ENCODE results near the gene LRCH3. TPM values are rescaled to one million over a fixed set of nuclear protein-coding genes. Genes with fewer than 3 reads are reported as not detected.

Gene LRCH3
- total RNA-seq, 1 experiment from 2014 or later: 56.4 TPM

DNA sequence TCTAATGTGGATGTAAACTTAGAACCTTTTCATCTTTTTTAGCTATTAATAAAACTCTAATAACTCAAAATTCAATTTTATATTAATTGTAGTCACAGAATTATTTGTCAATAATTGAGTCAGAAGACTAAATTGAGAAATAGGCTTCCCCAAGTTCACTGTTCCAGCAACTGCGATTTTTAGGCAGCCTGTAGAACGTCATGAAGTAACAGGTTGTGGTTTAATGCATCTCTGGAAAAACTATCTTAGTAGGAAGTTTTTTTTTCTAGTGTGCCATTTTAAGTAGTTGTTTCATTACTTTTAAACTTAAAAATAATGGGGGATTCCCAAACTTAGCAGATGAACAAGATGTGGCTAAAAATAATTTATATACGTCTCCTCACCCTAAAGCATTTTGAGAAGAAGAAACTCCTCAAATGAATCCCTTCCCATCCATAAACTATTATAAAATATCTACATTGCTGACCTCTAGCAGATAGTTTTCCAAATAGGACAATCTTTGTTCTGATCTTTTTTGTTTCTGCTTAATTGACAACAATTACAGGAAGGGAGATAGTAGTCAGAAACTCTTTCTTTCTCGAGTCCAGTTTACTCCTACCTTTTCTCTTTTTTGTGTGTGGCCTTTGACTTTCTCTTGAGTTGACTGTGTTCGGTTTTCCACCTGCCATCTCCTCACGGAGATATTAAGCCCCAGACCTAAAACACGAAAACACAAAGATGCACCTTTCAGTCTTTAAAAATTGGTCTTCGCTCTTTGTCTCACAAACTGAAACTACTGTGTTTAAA, 43.1 kb downstream of the LRCH3 start:
- WGBS (ENCODE audit: extremely low coverage, insufficient read length, low lambda C conversion rate): no CpG with 5 or more reads among the region's 8 CpGs
- Histone ChIP-seq H2BK5ac (ENCODE audit: insufficient read length, low read length) (no peak overlapping the region), H2BK12ac (ENCODE audit: insufficient read length, low read depth, low read length) (no peak overlapping the region), H2BK15ac (ENCODE audit: low read depth, low read length) (no peak overlapping the region), H3K23me2 (ENCODE audit: insufficient read length, low read depth, low read length, poor library complexity, severe bottlenecking) (no peaks in the 10 kb centered on the region), H3K56ac (ENCODE audit: insufficient read length, low read depth, low read length) (no peak overlapping the region), H2AFZ (ENCODE audit: low read length) (no peak overlapping the region), H2AK5ac (ENCODE audit: insufficient read length, low read length) (no peak overlapping the region), H2BK20ac (ENCODE audit: low read depth, low read length, poor library complexity, severe bottlenecking) (no peak overlapping the region), H4K5ac (ENCODE audit: insufficient read length, low read depth, low read length) (no peak overlapping the region), H3K4ac (ENCODE audit: low read depth, low read length) (no peak overlapping the region), H4K20me1 (ENCODE audit: control insufficient read depth, insufficient read depth, insufficient read length) (no peaks in the 10 kb centered on the region), H3K9me3 (ENCODE audit: control insufficient read depth, low read depth, low read length) (no peaks in the 10 kb centered on the region), H3K23ac (ENCODE audit: insufficient read length, low read depth, low read length) (no peak overlapping the region), H3T11ph (ENCODE audit: low read length) (no peak overlapping the region), H3K79me2 (ENCODE audit: insufficient read depth, low read length) (no peaks in the 10 kb centered on the region), H4K91ac (ENCODE audit: insufficient read length, low read depth, low read length) (no peak overlapping the region), H2BK120ac (ENCODE audit: low read depth, low read length, poor library complexity, severe bottlenecking) (no peak overlapping the region), H3K27me3 (ENCODE audit: insufficient read depth, low read length) (no peaks in the 10 kb centered on the region), H3K4me1 (ENCODE audit: insufficient read depth, low read length) (no peaks in the 10 kb centered on the region), H3K9ac (ENCODE audit: extremely low read depth, insufficient read length, low read length) (no peak overlapping the region), H3K27ac (ENCODE audit: insufficient read length, low read depth, low read length) (no peak overlapping the region), H4K8ac (replicated peaks; ENCODE audit: insufficient read length, low read depth, low read length) (no peak overlapping the region), H3K14ac (ENCODE audit: insufficient read depth, low read length) (no peak overlapping the region), H3K18ac (ENCODE audit: insufficient read length, low read depth, low read length) (no peak overlapping the region), H3K4me2 (ENCODE audit: insufficient read depth, insufficient read length, low read length) (no peak overlapping the region), H3K79me1 (ENCODE audit: insufficient read depth, low read depth, low read length, poor library complexity, severe bottlenecking) (no peaks in the 10 kb centered on the region)
- TF ChIP-seq, protein P1, sequence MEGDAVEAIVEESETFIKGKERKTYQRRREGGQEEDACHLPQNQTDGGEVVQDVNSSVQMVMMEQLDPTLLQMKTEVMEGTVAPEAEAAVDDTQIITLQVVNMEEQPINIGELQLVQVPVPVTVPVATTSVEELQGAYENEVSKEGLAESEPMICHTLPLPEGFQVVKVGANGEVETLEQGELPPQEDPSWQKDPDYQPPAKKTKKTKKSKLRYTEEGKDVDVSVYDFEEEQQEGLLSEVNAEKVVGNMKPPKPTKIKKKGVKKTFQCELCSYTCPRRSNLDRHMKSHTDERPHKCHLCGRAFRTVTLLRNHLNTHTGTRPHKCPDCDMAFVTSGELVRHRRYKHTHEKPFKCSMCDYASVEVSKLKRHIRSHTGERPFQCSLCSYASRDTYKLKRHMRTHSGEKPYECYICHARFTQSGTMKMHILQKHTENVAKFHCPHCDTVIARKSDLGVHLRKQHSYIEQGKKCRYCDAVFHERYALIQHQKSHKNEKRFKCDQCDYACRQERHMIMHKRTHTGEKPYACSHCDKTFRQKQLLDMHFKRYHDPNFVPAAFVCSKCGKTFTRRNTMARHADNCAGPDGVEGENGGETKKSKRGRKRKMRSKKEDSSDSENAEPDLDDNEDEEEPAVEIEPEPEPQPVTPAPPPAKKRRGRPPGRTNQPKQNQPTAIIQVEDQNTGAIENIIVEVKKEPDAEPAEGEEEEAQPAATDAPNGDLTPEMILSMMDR (conservative IDR thresholded peaks at IDR 0.05): no peak
- no peaks in the 10 kb centered on the region for H3K9me3 Mint-ChIP-seq
- no peaks in the 10 kb centered on the region for H3K27me3 Mint-ChIP-seq (ENCODE audit: low read depth)
- DNase-seq: no peak
- H3K4me1 Mint-ChIP-seq: no peaks in the 10 kb centered on the region
- H3K36me3 Mint-ChIP-seq (ENCODE audit: insufficient read depth in 1 of 3, low read depth in 3 of 3): peaks cover 21 to 63% (median 44%) of the 10 kb centered on the region in 3 experiments; a peak in 6 of 7 replicates
- no peak overlapping the region for H3K4me3 Mint-ChIP-seq
- H3K27ac Mint-ChIP-seq: peak overlapping the region in 2 of 3 experiments; percentile 45 to 88; a peak in 3 of 7 replicates
